HepG2 (cell line): ENCODE data around the gene CPO. TPM values are rescaled to one million over a fixed set of nuclear protein-coding genes. Genes with fewer than 3 reads are reported as not detected.

Source experiments
- ATAC-seq: fragments of 200-7000 bp; cut with Tn5 transposase; 3 replicates; pipeline ENCODE4 v1.9.1; 2020; ENCODE audit warnings: mild to moderate bottlenecking, moderate library complexity
- Bru-seq: library from RNA; stranded (reverse); fragments of 400-500 nt; gene quantifications from one replicate; lab custom pipeline; 2021; lab: Mats Ljungman, UMichigan
- BruChase-seq, 2 experiments: library from RNA; stranded (reverse); fragments of 400-500 nt; gene quantifications; one replicate each; lab custom pipeline; 2021; lab: Mats Ljungman, UMichigan
- BruUV-seq: library from RNA; stranded (reverse); fragments of 400-500 nt; replicated peaks from 2 replicates; lab custom pipeline; 2021; lab: Mats Ljungman, UMichigan
- CTCF ChIA-PET: fragments of 300-600 bp; formaldehyde crosslinking; extraction: SDS; loops from one replicate; lab custom pipeline; 2021; ENCODE audit warnings: low total read pairs, inconsistent platforms, low intra/inter-chr PET ratio; lab: Yijun Ruan, JAX
- POLR2A ChIA-PET: fragments of 350-600 bp; sonication (Branson Sonifier 250); formaldehyde crosslinking; loops from one replicate; lab custom pipeline; 2020; ENCODE audit warnings: antibody characterized with exemption, inconsistent platforms; lab: Yijun Ruan, JAX
- DNase-seq: peaks from one replicate; pipeline ENCODE4 v3.0.0-alpha.2; 2015; ENCODE audit warnings: low spot score
- FAIRE-seq: peaks from 3 replicates; lab custom pipeline; 2011; peaks lifted over from hg19 to GRCh38; lab: Jason Lieb, UNC
- H2AFZ ChIP-seq: one replicate; pipeline ENCODE4 v1.6.1; 2011; ENCODE audit warnings: low read length, inconsistent platforms
- H3K27ac ChIP-seq: fragments of 300-600 bp; 3 replicates; pipeline ENCODE4 v1.8.0; 2011; ENCODE audit warnings: mixed run types, mild to moderate bottlenecking, mixed read lengths, low read length, inconsistent platforms; ENCODE audit not compliant: insufficient read depth; ENCODE audit errors: extremely low read length
- H3K27me3 ChIP-seq, 2 experiments: fragments of 200-600 bp in 1 of 2; 2 replicates in 1 of 2; 3 replicates in 1 of 2; pipeline versions ENCODE4 v1.6.0 to v1.8.0; 2011; ENCODE audit warnings: low read length in 2 of 2, mild to moderate bottlenecking in 2 of 2, moderate library complexity in 2 of 2, inconsistent platforms in 1 of 2; ENCODE audit not compliant: insufficient read depth in 2 of 2, control insufficient read depth in 1 of 2
- H3K36me3 ChIP-seq, 2 experiments: fragments of 200-600 bp in 1 of 2; replicated peaks in 1 of 2; 2 replicates in 1 of 2; 3 replicates in 1 of 2; pipeline versions ENCODE4 v1.5.1 to v1.8.0; 2011; ENCODE audit warnings: low read length in 2 of 2, inconsistent platforms in 1 of 2; ENCODE audit not compliant: insufficient read depth in 2 of 2, control insufficient read depth in 1 of 2
- H3K4me1 ChIP-seq: 2 replicates; pipeline ENCODE4 v1.5.1; 2012; ENCODE audit warnings: low read length, inconsistent platforms; ENCODE audit not compliant: insufficient read depth
- H3K4me2 ChIP-seq: 2 replicates; pipeline ENCODE4 v1.6.0; 2011; ENCODE audit warnings: low read depth, low read length, inconsistent platforms
- H3K4me3 ChIP-seq, 3 experiments: fragments of 200-600 bp in 1 of 3; sonication (generic), shearing (Covaris generic) in 1 of 3; replicated peaks in 1 of 3; 2 replicates each; pipeline ENCODE4 v1.5.1; 2011 to 2016; ENCODE audit warnings: low read length in 3 of 3, inconsistent platforms in 2 of 3, low read depth in 2 of 3, mild to moderate bottlenecking in 2 of 3, control low read depth in 1 of 3, mixed read lengths in 1 of 3; ENCODE audit not compliant: insufficient read depth in 1 of 3
- H3K79me2 ChIP-seq: one replicate; pipeline ENCODE4 v1.6.1; 2011; ENCODE audit warnings: low read length, inconsistent platforms; ENCODE audit not compliant: insufficient read depth
- H3K9ac ChIP-seq: 2 replicates; pipeline ENCODE4 v1.6.0; 2011; ENCODE audit warnings: mild to moderate bottlenecking, low read depth, low read length, inconsistent platforms; ENCODE audit not compliant: insufficient read depth
- H3K9me3 ChIP-seq: 2 replicates; pipeline ENCODE4 v1.5.1; 2012; ENCODE audit warnings: mild to moderate bottlenecking, low read length
- H4K20me1 ChIP-seq: 2 replicates; pipeline ENCODE4 v1.6.0; 2011; ENCODE audit warnings: inconsistent platforms, mild to moderate bottlenecking, low read length, moderate library complexity; ENCODE audit not compliant: insufficient read depth
- DNMT1 ChIP-seq: sonication (generic); formaldehyde crosslinking; IDR thresholded peaks from 2 replicates; pipeline ENCODE4 v1.5.1; 2020; ENCODE audit warnings: mild to moderate bottlenecking, missing genetic modification reagents
- ERF ChIP-seq: IDR thresholded peaks from 2 replicates; pipeline ENCODE4 v1.6.1; 2018; ENCODE audit warnings: missing biosample characterization, missing genetic modification reagents
- HCFC1 ChIP-seq: fragments of 150-350 bp; IDR thresholded peaks from 2 replicates; pipeline ENCODE4 v1.6.1; 2014; ENCODE audit warnings: low read depth, low read length
- NR2F1 ChIP-seq, 2 experiments: fragments of 450-650 bp in 1 of 2; formaldehyde crosslinking in 1 of 2; IDR thresholded peaks; 2 replicates each; pipeline versions ENCODE4 v1.5.0 to v1.6.1; 2016 to 2020; ENCODE audit warnings: mild to moderate bottlenecking in 1 of 2, missing compliant biosample characterization in 1 of 2, missing genetic modification reagents in 1 of 2, moderate library complexity in 1 of 2
- PRMT3 ChIP-seq: sonication (generic); formaldehyde crosslinking; IDR thresholded peaks from 2 replicates; pipeline ENCODE4 v1.8.1; 2022; ENCODE audit warnings: low read depth, mild to moderate bottlenecking, moderate library complexity, missing genetic modification reagents, borderline replicate concordance
- SALL2 ChIP-seq: sonication (generic); formaldehyde crosslinking; IDR thresholded peaks from 2 replicates; pipeline ENCODE4 v1.8.1; 2023; ENCODE audit warnings: mild to moderate bottlenecking, missing genetic modification reagents, inconsistent platforms
- TAF15 ChIP-seq: fragments of 200-400 bp; formaldehyde crosslinking; IDR thresholded peaks from one replicate; pipeline ENCODE4 v1.6.1; 2018; ENCODE audit warnings: mild to moderate bottlenecking, low read depth, low read length; ENCODE audit not compliant: poor library complexity, severe bottlenecking
- ZBTB21 ChIP-seq: sonication (generic); formaldehyde crosslinking; IDR thresholded peaks from 2 replicates; pipeline ENCODE4 v1.4.0; 2020; ENCODE audit warnings: missing genetic modification reagents
- ZFX ChIP-seq: sonication (generic); formaldehyde crosslinking; IDR thresholded peaks from 2 replicates; pipeline ENCODE4 v1.4.0; 2020; ENCODE audit warnings: mild to moderate bottlenecking, low read depth, missing genetic modification reagents, moderate library complexity
- ZNF547 ChIP-seq: sonication (generic); formaldehyde crosslinking; IDR thresholded peaks from 2 replicates; pipeline ENCODE4 v1.5.1; 2020; ENCODE audit warnings: mild to moderate bottlenecking, missing genetic modification reagents
- ZNF773 ChIP-seq: sonication (generic); formaldehyde crosslinking; IDR thresholded peaks from 2 replicates; pipeline ENCODE4 v1.4.0; 2020; ENCODE audit warnings: missing genetic modification reagents, borderline replicate concordance
- ZNF883 ChIP-seq: sonication (generic); formaldehyde crosslinking; IDR thresholded peaks from 2 replicates; pipeline ENCODE4 v1.5.1; 2020; ENCODE audit warnings: mild to moderate bottlenecking, missing genetic modification reagents; ENCODE audit errors: not compliant biosample characterization
- WGBS: methylation state at CpG from one replicate; pipeline ENCODE4 v1.1.6; 2017; ENCODE audit warnings: low lambda C conversion rate; 5-methylcytosine and 5-hydroxymethylcytosine counted together
- in situ Hi-C: cut with HindIII; loops from 2 replicates; pipeline ENCODE4 v1.10.0; 2017; ENCODE audit warnings: low pct_unique_long_range_greater_than_20kb; ENCODE audit not compliant: extremely low pct_ligation_motif_present
- intact Hi-C: fragments of 100-400 bp; cut with micrococcal nuclease; formaldehyde crosslinking; loops from one replicate; pipeline ENCODE4 v1.10.0; 2022; ENCODE audit not compliant: unreplicated experiment
- long read RNA-seq, 2 experiments: library from RNA in 1 of 2; library from polyadenylated mRNA in 1 of 2; stranded (forward) in 1 of 2; unstranded in 1 of 2; transcript quantifications; one replicate each; pipeline ENCODE4 v2.0.0, GENCODE V29; 2019 to 2022
- polyA minus RNA-seq, 3 experiments: library from RNA; depleted of rRNA, polyadenylated mRNA; stranded (reverse); fragments of >200 nt; gene quantifications; 2 replicates each; pipeline ENCODE4 v1.2.3, GENCODE V29; 2011; ENCODE audit warnings: low replicate concordance in 1 of 3
- polyA plus RNA-seq, 8 experiments: library from polyadenylated mRNA; depleted of rRNA in 3 of 8; stranded (reverse) in 7 of 8; unstranded in 1 of 8; fragments of >200 nt; fragmentation: Illumina TruSeq in 4 of 8; extraction: Trizol in 4 of 8; gene quantifications; 2 replicates each; pipeline versions ENCODE4 v1.2.1 to v1.2.3, GENCODE V29; 2011 to 2016; ENCODE audit warnings: low read depth in 4 of 8, missing spikeins in 1 of 8, mixed read lengths in 1 of 8; ENCODE audit not compliant: insufficient read depth in 1 of 8
- total RNA-seq, 5 experiments: library from RNA; depleted of rRNA; stranded (reverse); fragments of >200 nt; fragmentation: Illumina TruSeq; extraction: Trizol; gene quantifications; 2 replicates each; pipeline ENCODE4 v1.2.3, GENCODE V29; 2016; ENCODE audit warnings: low read depth in 1 of 5
- TF ChIP-seq, protein P1 (sequence below): sonication (generic); formaldehyde crosslinking; IDR thresholded peaks from 2 replicates; pipeline ENCODE4 v1.8.1; 2023; ENCODE audit warnings: mild to moderate bottlenecking, moderate library complexity, missing genetic modification reagents
- TF ChIP-seq, protein P2 (sequence below): sonication (generic); formaldehyde crosslinking; IDR thresholded peaks from 2 replicates; pipeline ENCODE4 v1.5.0; 2020; ENCODE audit warnings: mild to moderate bottlenecking, missing genetic modification reagents

The CPO gene, protein sequence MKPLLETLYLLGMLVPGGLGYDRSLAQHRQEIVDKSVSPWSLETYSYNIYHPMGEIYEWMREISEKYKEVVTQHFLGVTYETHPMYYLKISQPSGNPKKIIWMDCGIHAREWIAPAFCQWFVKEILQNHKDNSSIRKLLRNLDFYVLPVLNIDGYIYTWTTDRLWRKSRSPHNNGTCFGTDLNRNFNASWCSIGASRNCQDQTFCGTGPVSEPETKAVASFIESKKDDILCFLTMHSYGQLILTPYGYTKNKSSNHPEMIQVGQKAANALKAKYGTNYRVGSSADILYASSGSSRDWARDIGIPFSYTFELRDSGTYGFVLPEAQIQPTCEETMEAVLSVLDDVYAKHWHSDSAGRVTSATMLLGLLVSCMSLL
- not detected in 2 replicates for total RNA-seq (2016; rRNA removed; fragmentation: Illumina TruSeq; extraction: Trizol)
- total RNA-seq (2016; cell fraction: cytosol; rRNA removed; fragmentation: Illumina TruSeq; extraction: Trizol; ENCODE audit: low read depth) = not detected in 2 replicates
- total RNA-seq (2016; cell fraction: insoluble cytoplasmic fraction; rRNA removed; fragmentation: Illumina TruSeq; extraction: Trizol) = not detected in 2 replicates
- total RNA-seq (2016; cell fraction: membrane; rRNA removed; fragmentation: Illumina TruSeq; extraction: Trizol) = not detected in 2 replicates
- total RNA-seq (2016; cell fraction: nucleus; rRNA removed; fragmentation: Illumina TruSeq; extraction: Trizol) = not detected in 2 replicates
- polyA plus RNA-seq (2011; rRNA removed) = 0.07 TPM in 1 of 2 replicates, not detected in the other
- not detected in 2 replicates for polyA plus RNA-seq (2011; cell fraction: cytosol; rRNA removed)
- polyA plus RNA-seq (2011; cell fraction: nucleus; rRNA removed) = 0.17 TPM in 1 of 2 replicates, not detected in the other
- polyA plus RNA-seq (2012) = not detected in 2 replicates
- polyA plus RNA-seq (2016; cell fraction: cytosol; fragmentation: Illumina TruSeq; extraction: Trizol; ENCODE audit: low read depth) = not detected in 2 replicates
- polyA plus RNA-seq (2016; cell fraction: insoluble cytoplasmic fraction; fragmentation: Illumina TruSeq; extraction: Trizol; ENCODE audit: low read depth) = not detected in 2 replicates
- polyA plus RNA-seq (2016; cell fraction: membrane; fragmentation: Illumina TruSeq; extraction: Trizol; ENCODE audit: low read depth) = not detected in 2 replicates
- polyA plus RNA-seq (2016; cell fraction: nucleus; fragmentation: Illumina TruSeq; extraction: Trizol; ENCODE audit: insufficient read depth, low read depth) = not detected in 2 replicates
- polyA minus RNA-seq (2011; rRNA and poly(A)+ RNA removed; ENCODE audit: low replicate concordance) = not detected in 2 replicates
- not detected in 2 replicates for polyA minus RNA-seq (2011; cell fraction: cytosol; rRNA and poly(A)+ RNA removed)
- polyA minus RNA-seq (2011; cell fraction: nucleus; rRNA and poly(A)+ RNA removed) = not detected in 2 replicates
- Bru-seq, nascent RNA = percentile 24 among the genes with signal in this experiment
- BruChase-seq, experiment 1, labeled RNA remaining after a 6-hour chase = percentile 49 among the genes with signal in this experiment
- percentile 43 among the genes with signal in this experiment for BruChase-seq, experiment 2, labeled RNA remaining after a 2-hour chase
- long read RNA-seq, experiment 1 = 0 reads
- long read RNA-seq, experiment 2 = 0 reads

DNA sequence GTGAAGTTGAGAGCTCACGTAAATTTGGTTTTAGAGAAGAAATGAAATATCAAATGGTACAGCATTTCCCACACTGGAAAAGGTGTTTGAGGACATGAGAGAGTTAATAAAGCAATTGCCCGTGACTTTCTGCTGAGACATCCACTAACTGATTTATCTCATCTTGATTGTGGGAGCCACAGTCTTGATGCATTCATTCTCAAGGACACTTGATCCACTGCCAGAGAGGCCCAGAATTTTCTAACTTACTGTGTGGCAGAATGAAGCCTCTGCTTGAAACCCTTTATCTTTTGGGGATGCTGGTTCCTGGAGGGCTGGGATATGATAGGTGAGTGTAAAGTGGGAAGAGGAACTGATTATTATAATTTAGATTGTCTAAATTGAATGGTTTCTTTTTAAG, at the start of gene CPO:
CPO (plus strand) TSS at position 179 of the 400 bp plus-strand sequence; CDS start at position 261, 82 bp downstream.
- Histone ChIP-seq H3K9ac (no peak within 1 kb of the TSS), H4K20me1 (no peaks in the 10 kb centered on the region), H3K27ac (no peak within 1 kb of the TSS), H3K4me3 (no peak within 1 kb of the TSS), H3K9me3 (no peaks in the 10 kb centered on the region), H3K27me3 (no peaks in the 10 kb centered on the region), H3K36me3 (no peaks in the 10 kb centered on the region), H2AFZ (no peak within 1 kb of the TSS), H3K4me1 (no peaks in the 10 kb centered on the region), H3K79me2 (no peaks in the 10 kb centered on the region), H3K4me2 (no peak within 1 kb of the TSS)
- ATAC-seq = no peak
- WGBS = 3% methylated on average over 2 of the region's 2 CpGs
- in situ Hi-C loops = no loop called here
- TF ChIP-seq ZNF883 (no peak), NR2F1 (CRISPR knock-in tag; IDR thresholded peaks at IDR 0.05) (no peak), ERF (CRISPR knock-in tag) (no peak), SALL2 (CRISPR knock-in tag) (no peak), ZNF547 (CRISPR knock-in tag) (no peak), ZFX (CRISPR knock-in tag) (no peak), TAF15 (no peak), HCFC1 (no peak), PRMT3 (no peak), ZNF773 (no peak), DNMT1 (CRISPR knock-in tag) (no peak), ZBTB21 (CRISPR knock-in tag) (no peak)
- TF ChIP-seq, protein P1, sequence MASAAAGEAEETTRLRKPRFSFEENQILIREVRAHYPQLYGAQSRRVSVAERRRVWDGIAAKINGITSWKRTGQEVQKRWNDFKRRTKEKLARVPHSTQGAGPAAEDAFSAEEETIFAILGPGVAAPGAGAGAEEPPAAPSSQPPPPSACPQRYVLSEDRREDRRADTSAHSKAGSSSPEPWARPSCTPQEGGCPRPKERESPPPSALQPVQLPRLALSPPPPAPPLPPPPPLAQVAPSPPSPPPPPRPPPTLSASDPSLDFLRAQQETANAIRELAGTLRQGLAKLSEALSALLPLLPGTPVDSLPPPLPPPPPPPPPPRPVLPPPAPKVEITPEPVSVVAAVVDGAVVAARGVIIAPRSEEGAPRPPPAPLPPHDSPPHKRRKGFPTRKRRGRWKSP (CRISPR knock-in tag) = no peak
- TF ChIP-seq, protein P2, sequence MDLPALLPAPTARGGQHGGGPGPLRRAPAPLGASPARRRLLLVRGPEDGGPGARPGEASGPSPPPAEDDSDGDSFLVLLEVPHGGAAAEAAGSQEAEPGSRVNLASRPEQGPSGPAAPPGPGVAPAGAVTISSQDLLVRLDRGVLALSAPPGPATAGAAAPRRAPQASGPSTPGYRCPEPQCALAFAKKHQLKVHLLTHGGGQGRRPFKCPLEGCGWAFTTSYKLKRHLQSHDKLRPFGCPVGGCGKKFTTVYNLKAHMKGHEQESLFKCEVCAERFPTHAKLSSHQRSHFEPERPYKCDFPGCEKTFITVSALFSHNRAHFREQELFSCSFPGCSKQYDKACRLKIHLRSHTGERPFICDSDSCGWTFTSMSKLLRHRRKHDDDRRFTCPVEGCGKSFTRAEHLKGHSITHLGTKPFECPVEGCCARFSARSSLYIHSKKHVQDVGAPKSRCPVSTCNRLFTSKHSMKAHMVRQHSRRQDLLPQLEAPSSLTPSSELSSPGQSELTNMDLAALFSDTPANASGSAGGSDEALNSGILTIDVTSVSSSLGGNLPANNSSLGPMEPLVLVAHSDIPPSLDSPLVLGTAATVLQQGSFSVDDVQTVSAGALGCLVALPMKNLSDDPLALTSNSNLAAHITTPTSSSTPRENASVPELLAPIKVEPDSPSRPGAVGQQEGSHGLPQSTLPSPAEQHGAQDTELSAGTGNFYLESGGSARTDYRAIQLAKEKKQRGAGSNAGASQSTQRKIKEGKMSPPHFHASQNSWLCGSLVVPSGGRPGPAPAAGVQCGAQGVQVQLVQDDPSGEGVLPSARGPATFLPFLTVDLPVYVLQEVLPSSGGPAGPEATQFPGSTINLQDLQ (CRISPR knock-in tag) = no peak
- ChIA-PET CTCF (no interaction called here), POLR2A (no interaction called here)
- intact Hi-C loops = no loop called here
- BruUV-seq = no TSS peak
- DNase-seq = no peak
- FAIRE-seq = no peak
